ENCODE results near the gene IGSF5.

IGSF5 gene

DNA sequence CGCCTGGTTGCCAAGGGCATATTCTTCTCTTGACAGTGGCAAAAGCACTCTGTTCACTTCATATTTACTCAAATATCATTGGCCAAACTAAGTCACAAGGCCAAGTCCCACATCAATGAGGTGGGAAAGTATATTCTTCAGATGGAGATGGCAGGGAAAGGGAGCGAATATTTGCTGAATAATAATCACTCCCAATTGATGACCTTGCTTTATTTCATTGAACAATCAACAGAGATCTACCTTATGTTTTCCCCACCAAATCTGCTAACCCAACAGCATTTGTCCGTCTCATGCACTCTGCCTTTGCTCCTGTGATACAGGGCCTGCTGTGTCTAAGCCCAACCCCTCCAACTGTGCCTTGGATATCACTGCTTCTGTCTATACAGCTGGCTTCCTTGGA, 77.1 kb downstream of the IGSF5 start:
- no peak for DNase-seq (ENCODE audit: low spot score)
- FAIRE-seq: no peak

- FAIRE-seq (no peak), DNase-seq (ENCODE audit: low spot score) (no peak)
Observed at GRCh38 chr21:39825250-39825649, 80.3 kb downstream of the IGSF5 start.

DNA sequence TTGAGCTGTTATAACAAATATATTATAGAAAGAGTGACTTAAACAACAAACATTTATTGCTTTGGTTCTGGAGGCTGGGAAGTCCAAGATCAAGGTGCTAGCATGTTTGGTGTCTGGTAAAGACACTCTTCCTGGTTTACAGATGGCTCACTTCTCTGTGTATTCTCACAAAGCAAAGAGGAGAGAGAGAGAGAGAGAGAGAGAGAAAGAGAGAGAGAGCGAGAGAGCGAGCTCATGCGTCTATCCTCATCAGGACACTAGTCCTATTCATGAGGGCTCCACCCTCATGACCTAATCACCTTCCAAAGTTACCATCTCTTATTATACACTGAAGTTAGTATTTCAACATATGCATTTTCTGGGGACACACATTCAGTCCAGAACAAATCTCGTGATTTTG, 89.6 kb downstream of the IGSF5 start:
- no peak for DNase-seq (ENCODE audit: low spot score)
- no peak for FAIRE-seq

DNA sequence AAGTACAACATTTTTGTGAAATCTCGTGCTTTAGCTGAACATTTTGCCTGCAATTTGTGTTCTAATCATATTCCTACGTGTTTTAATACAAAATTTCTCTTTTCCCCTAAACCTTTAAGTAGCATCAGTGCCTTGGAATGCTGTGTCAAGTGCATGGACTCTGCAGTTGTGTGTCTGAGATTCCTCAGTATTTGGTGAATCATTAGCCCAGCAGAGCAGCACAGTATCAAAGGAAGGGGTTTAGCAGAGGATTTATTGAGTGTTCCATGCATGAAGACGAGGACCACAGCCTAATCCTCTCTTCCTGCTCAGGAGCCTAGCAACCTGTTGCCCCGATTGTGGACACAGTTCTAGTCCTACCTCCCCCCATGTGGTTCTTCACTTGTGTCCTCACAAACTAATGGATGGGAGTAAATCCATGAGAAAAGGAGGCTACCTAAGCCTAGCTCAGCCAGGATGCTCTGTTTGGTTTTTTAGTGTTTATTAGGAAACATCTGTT, 92.9 kb downstream of the IGSF5 start:
- DNase-seq (ENCODE audit: low spot score) (no peak), FAIRE-seq (no peak)

DNA sequence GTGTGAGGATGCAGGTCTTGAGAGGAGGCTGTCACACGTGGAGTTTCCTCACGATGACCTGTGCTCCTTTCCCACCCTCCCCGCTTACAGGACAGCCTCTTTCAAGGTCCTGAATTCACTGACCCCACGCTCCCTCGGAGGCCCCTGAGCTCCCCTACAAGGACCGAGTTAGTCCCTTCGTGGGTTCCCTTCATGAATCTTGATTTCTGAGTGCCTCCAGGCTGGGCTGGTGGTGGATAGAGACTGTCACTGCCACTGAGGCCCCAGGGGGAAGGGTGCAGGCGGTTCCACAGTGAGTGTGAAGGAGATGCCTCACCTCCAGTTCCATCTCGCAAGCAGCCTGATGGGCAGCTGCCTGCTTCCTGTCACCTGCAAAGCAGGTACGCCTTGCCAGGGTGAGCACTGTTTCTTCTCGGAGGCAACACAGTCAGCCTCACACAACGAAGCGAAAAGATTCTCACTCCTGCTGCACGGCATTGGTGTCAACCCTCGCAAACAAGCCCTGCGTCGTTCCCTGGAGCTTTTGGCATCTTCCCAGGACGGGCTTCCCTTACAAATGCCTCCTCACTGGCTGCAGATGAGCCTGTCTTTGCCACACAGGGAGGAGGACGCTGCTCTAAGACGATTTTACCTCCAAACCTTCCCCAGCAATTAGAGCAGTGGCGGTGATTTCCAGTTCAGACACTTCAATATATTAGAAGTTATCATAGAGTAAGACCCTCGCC, 95.6 kb downstream of the IGSF5 start:
- FAIRE-seq (no peak), DNase-seq (ENCODE audit: low spot score) (no peak)

GRCh38 chr21:39842741-39843459, 97.9 kb downstream of the IGSF5 start:
- FAIRE-seq: no peak
- DNase-seq (ENCODE audit: low spot score): no peak

DNA sequence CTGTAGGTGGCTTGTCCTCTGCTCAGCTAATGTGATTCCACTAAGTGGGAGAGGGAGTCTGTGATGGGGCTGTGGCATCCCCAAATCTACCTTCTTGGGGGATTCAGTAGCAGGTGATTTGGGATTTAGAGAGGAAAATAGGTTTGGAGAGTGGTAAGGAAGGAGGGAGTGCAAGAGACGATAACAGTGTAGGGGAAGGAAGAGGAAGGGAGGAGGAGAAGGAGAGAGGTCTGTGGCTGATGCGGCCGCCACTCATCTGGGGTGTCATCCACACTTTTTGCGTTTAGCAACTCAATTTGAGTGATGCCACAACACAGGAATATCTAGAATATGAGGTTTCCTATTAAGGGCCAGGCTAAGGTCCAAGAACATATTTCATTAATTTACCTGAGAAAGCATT, 98.5 kb downstream of the IGSF5 start:
- DNase-seq (ENCODE audit: low spot score) (no peak), FAIRE-seq (no peak)

DNA sequence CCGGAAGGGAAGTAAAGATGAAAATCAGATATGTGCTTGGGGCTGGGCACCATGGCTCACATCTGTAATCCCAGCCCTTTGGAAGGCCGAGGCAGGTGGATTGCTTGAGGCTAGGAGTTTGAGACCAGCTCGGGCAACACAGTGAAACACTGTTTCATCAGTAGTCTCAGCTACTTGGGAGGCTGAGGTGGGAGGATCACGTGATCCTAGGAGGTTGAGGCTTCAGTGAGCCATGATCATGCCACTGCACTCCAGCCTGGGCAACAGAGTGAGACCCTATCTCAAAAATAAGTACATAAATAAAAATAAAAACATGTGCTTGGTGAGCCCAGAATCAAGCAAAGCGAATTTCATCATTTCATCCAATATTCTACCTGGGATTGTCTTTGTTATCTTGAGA, 98.9 kb downstream of the IGSF5 start:
- FAIRE-seq (no peak), DNase-seq (ENCODE audit: low spot score) (no peak)

GRCh38 chr21:39845571-39846130, 100.7 kb downstream of the IGSF5 start:
- no peak for DNase-seq (ENCODE audit: low spot score)
- FAIRE-seq: no peak

GRCh38 chr21:39847877-39848276, 102.9 kb downstream of the IGSF5 start:
- FAIRE-seq (no peak), DNase-seq (ENCODE audit: low spot score) (no peak)

- FAIRE-seq: no peak
- DNase-seq (ENCODE audit: low spot score): no peak
Observed at GRCh38 chr21:39849014-39849655, 104.2 kb downstream of the IGSF5 start.

- DNase-seq (ENCODE audit: low spot score) (no peak), FAIRE-seq (no peak)
Observed at GRCh38 chr21:39850333-39850732, 105.3 kb downstream of the IGSF5 start.

DNA sequence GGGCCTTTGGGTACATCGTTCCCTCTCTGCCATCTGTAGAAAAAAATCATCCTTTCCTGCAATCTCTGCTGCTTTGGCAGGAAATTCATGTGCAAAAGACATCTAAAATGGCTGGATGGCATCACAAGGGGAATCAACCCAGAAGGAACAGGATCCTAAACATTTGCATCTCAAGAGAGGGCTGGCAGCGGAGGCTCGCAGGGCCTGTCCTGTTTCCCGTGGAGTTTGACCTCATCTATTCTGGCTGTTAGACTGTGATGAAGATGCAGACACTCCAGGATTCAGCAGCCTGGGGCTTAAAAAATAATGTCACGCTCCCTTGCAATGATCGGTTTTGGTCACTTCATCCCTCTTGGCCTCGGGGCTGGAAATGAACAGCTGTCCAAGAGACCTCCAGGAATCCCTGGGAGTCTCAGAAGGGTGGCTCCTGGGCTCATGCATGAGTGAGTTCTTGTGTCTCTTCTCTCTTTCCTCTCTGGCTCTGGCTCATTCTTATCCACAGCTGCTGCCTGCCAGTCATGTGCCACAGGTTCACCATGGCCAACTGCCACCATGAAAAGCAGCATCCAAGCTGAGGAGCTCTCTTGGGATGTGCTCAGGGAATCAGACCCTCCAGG, 106.1 kb downstream of the IGSF5 start:
- FAIRE-seq (no peak), DNase-seq (ENCODE audit: low spot score) (no peak)
